Lower leg skin (tissue), 4 donors: ENCODE measurements around the gene MYNN. TPM values are rescaled to one million over a fixed set of nuclear protein-coding genes. Genes with fewer than 3 reads are reported as not detected.

Experiments
- DNase-seq, 2 donors: peaks; one replicate each; pipeline ENCODE4 v3.0.0-alpha.2; 2019; ENCODE audit warnings: low spot score in 2 of 2
- H3K4me3 ChIP-seq: fragments of 200-600 bp; sonication (generic); 2 replicates; pipeline ENCODE4 v1.5.1; 2017; ENCODE audit warnings: mild to moderate bottlenecking, low read depth; ENCODE audit not compliant: poor library complexity, severe bottlenecking
- CTCF ChIP-seq, 3 donors: fragments of 450-650 bp; IDR thresholded peaks; one replicate each; pipeline ENCODE4 v1.5.1; 2016; ENCODE audit warnings: antibody characterized with exemption in 3 of 3, mild to moderate bottlenecking in 3 of 3, moderate library complexity in 2 of 3
- POLR2A ChIP-seq, 2 donors: fragments of 450-650 bp; IDR thresholded peaks; one replicate each; pipeline ENCODE4 v1.6.1; 2016 to 2017; ENCODE audit warnings: antibody characterized with exemption in 2 of 2, mild to moderate bottlenecking in 1 of 2, moderate library complexity in 1 of 2
- WGBS, 2 donors: methylation state at CpG; one replicate each; pipeline ENCODE4 v1.1.5; 2018; 5-methylcytosine and 5-hydroxymethylcytosine counted together
- intact Hi-C: fragments of 100-400 bp; cut with DNase I; formaldehyde crosslinking; loops from one replicate; pipeline ENCODE4 v1.15.0; 2023; ENCODE audit warnings: low total_unique reads
- total RNA-seq, 4 donors: library from RNA; depleted of rRNA; stranded (reverse); fragments of >200 nt; gene quantifications; one replicate each; pipeline ENCODE4 v1.1.0, GENCODE V29; 2016

MYNN gene
- total RNA-seq, 4 donors from 2014 or later, result 13.2 to 16.6 (median 14.8) TPM

- TF ChIP-seq CTCF (IDR thresholded peaks at IDR 0.05), result no peak
- no peak for TF ChIP-seq POLR2A (IDR thresholded peaks at IDR 0.05)
- 44 to 50% methylated on average over 2 of the region's 2 CpGs for WGBS, 2 donors
- intact Hi-C loops, result no loop called here
These were observed 36.1 kb downstream of the MYNN start for GRCh38 chr3:169809230-169809795.

GRCh38 chr3:169811631-169812331 is 38.6 kb downstream of the MYNN start:
- H3K4me3 ChIP-seq, result peak overlapping the region; percentile 55
- 3 to 4% methylated on average over 22 to 27 of the region's 29 CpGs for WGBS, 2 donors
- no peak for TF ChIP-seq CTCF (IDR thresholded peaks at IDR 0.05)
- no peak for TF ChIP-seq POLR2A (IDR thresholded peaks at IDR 0.05)
- DNase-seq, result no peak
- intact Hi-C loops, result no loop called here

More at GRCh38 chr3:169809230-169809795, 36.1 kb downstream of the MYNN start:
- H3K4me3 ChIP-seq, result no peak overlapping the region
- DNase-seq, result no peak

- intact Hi-C loops, result no loop called here
- no peak for TF ChIP-seq POLR2A (IDR thresholded peaks at IDR 0.05)
- TF ChIP-seq CTCF (IDR thresholded peaks at IDR 0.05), result no peak
- peak within 1 kb of the TSS; percentile 55 for H3K4me3 ChIP-seq
- WGBS, 2 donors, result 9 to 17% methylated on average over 19 to 43 of the region's 56 CpGs
- DNase-seq, result peak; percentile 54 to 92
These were observed 39.4 kb downstream of the MYNN start, which contains the start of the genes LRRC34 and LRRIQ4 for GRCh38 chr3:169812332-169813235. Gene LRRC34 (minus strand): TSS chr3:169812904. CDS start chr3:169812548, 356 bp downstream. Gene LRRIQ4 (plus strand): TSS chr3:169812870. CDS start chr3:169821922, 9,052 bp downstream.

GRCh38 chr3:169813278-169813677 is 40.1 kb downstream of the MYNN start:
- WGBS, 2 donors, result 47 to 59% methylated on average over 8 of the region's 8 CpGs
- no peak for DNase-seq
- H3K4me3 ChIP-seq, result no peak overlapping the region
- no peak for TF ChIP-seq CTCF (IDR thresholded peaks at IDR 0.05)
- TF ChIP-seq POLR2A (IDR thresholded peaks at IDR 0.05), result no peak
- intact Hi-C loops, result no loop called here

GRCh38 chr3:169813757-169814517 is 40.7 kb downstream of the MYNN start:
- DNase-seq, result no peak
- 65 to 72% methylated on average over 27 of the region's 27 CpGs for WGBS, 2 donors
- intact Hi-C loops, result no loop called here
- no peak overlapping the region for H3K4me3 ChIP-seq
- TF ChIP-seq POLR2A (IDR thresholded peaks at IDR 0.05) (no peak), CTCF (IDR thresholded peaks at IDR 0.05) (no peak)
